ENCODE results near the gene EPN3.

Gene EPN3

DNA sequence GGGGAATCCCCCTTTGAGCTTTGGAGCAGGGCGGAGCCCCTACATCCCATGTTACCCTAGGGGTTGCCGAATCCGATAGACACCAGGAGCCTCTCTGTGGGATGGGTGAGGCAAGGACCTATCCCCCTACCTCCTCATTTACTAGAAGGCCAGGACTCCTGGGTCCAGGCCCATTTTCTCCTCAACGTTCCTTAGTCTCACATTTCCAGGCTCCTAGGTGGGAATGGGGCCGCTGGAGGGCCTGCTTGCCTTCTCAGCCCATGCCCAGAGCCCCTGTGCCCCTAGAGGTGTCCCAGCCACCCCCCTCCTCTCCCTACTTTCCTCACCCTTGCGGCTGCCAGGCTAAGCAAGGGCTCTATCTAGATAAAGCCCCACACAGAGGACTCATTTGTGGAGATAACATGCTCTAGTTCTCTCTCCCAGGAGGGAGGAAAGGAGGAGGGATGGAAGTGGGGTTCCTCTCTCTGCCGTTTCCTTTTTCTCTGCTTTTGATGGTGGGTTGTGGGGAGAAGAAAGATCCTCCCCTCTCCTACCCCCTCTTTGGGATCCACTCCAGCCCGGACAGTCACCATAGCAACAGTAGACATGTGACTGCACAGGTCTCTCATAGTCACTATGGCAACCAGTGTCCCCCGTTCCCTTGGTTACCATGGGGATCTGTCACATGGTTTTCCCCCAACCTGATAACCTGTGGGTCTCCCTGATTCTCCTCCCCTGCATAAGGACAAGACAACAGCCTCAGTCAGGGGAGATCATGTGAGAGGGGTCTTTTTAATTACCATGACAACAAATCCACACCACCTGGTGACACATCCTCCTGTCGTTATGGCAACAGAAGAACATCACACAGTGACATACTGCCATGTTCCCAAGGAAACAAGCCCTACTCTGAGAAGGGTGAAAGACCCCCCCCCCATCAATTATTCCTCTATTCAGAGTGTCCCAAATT lies 33.1 kb downstream of the EPN3 start:
- Mint-ChIP-seq H3K4me1 (peaks cover 9% of the 10 kb centered on the region), H3K9me3 (no peaks in the 10 kb centered on the region), H3K27ac (no peak overlapping the region), H3K4me3 (no peak overlapping the region), H3K36me3 (no peaks in the 10 kb centered on the region), H3K27me3 (peaks cover 99% of the 10 kb centered on the region)
- no peak for DNase-seq
- CTCF ChIA-PET, result interaction anchor here (1.1 kb wide), 1 partner anchor 10 kb away, joined by 4 read pairs; no protein-coding TSS in a partner anchor

DNA sequence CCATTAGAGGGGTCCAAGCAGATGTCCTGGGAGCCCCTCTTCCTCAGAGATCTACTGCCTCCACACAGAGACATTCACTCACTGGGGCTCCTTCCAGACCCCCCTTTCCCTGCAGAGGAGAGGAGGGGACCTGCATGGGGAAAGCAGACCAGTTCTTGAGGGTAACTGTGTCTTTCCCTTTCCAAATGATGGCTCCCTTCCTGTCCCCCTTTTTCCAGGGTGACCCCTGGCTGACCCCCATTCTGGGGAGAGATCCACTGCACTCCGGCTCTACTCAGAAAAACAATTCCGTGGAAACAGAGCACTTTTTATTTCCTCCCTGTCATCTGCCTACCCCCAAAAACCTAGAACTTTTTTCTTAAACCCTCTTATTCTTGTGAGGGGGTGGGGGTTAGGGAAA lies 34.4 kb downstream of the EPN3 start:
- H3K27me3 Mint-ChIP-seq, result peaks cover 97% of the 10 kb centered on the region
- no peak overlapping the region for H3K27ac Mint-ChIP-seq

DNA sequence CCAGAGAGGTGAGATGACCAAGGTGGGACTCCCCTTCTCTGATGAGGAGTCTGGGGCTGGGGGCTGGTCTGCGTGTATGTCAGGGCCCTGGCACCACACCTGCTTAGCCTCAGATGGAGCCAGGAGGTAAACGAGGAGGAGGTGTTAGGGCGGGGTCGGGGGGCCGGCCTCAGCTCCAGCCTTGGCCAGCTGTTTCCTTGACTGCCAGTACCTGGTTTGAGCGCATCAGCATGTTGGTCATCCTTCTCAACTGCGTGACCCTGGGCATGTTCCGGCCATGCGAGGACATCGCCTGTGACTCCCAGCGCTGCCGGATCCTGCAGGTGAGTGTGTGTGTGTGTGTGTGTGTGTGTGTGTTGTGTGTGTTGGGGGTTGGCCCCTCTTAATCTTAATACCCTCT lies 36.1 kb downstream of the EPN3 start:
- Mint-ChIP-seq H3K9me3 (no peaks in the 10 kb centered on the region), H3K27ac (no peak overlapping the region), H3K27me3 (peaks cover 89% of the 10 kb centered on the region), H3K36me3 (no peaks in the 10 kb centered on the region), H3K4me1 (peaks cover 4% of the 10 kb centered on the region), H3K4me3 (no peak overlapping the region)
- no peak for DNase-seq
- CTCF ChIA-PET, result no interaction called here

More for the DNA sequence above, 34.4 kb downstream of the EPN3 start:
- no peaks in the 10 kb centered on the region for H3K9me3 Mint-ChIP-seq
- H3K4me3 Mint-ChIP-seq, result no peak overlapping the region
- peaks cover 9% of the 10 kb centered on the region for H3K4me1 Mint-ChIP-seq
- CTCF ChIA-PET, result no interaction called here
- no peak for DNase-seq
- no peaks in the 10 kb centered on the region for H3K36me3 Mint-ChIP-seq

DNA sequence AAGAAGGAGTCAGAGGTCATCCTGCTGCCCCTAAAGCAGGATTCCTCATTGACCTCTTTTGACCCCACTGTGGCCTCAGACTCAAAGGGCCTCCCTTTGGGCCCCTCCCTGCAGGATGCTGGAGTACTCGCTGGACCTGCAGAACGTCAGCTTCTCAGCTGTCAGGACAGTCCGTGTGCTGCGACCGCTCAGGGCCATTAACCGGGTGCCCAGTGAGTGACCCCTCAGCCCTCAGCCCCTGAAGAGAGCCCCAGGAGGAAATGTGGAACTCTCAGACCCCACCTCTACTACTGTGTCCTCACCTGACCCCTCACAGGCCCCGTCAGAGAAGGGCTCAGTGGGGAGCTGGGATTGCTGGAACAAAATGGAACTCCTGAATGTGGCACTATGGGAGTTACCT lies 37.1 kb downstream of the EPN3 start:
- Mint-ChIP-seq H3K27me3 (peaks cover 80% of the 10 kb centered on the region), H3K27ac (no peak overlapping the region), H3K36me3 (no peaks in the 10 kb centered on the region), H3K4me3 (no peak overlapping the region), H3K4me1 (peaks cover 2% of the 10 kb centered on the region), H3K9me3 (no peaks in the 10 kb centered on the region)
- CTCF ChIA-PET, result no interaction called here
- DNase-seq, result no peak

DNA sequence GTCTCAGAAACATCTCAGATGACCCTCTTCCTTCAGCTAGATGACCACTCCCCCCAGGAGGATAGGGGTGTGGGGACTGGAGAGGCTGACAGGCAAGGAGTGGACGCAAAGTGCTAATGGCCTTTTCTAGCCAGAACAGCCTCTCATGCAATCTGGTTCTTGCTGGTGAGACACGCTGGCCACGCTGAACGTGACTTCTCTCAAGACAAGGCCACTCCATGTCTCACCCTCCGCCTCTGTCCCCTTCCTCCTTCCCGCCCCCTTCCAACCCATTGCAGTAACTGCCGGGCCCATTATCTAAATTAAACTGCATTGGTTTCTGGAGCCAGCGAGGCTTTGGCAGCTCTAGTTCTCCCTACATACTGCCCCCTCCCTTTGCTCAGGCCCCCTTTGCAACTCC lies 37.5 kb downstream of the EPN3 start:
- Mint-ChIP-seq H3K9me3 (no peaks in the 10 kb centered on the region), H3K4me3 (no peak overlapping the region), H3K4me1 (peaks cover under 1% of the 10 kb centered on the region), H3K27me3 (peaks cover 76% of the 10 kb centered on the region), H3K27ac (no peak overlapping the region), H3K36me3 (no peaks in the 10 kb centered on the region)
- CTCF ChIA-PET, result no interaction called here
- DNase-seq, result no peak

DNA sequence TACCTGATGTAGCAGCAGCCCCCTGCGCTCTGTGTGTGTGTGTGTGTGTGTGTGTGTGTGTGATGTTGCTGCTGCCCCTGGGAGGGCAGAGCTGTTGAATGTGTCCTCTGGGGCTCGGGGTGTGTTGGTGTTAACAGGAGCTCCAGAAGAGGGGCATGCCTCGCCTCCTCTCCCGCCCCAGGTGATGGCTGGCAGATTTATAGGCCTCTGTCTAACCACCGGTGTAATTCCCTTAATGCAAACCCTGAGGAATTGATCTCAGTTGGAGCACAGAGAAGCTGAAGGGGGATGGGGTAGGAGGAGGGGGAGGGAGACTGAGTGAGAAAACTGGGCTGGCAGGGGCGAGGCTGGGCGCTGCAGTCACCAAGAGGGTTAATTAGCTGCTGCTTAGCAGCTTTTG lies 38.0 kb downstream of the EPN3 start:
- H3K36me3 Mint-ChIP-seq, result no peaks in the 10 kb centered on the region
- H3K4me1 Mint-ChIP-seq, result no peaks in the 10 kb centered on the region
- H3K9me3 Mint-ChIP-seq, result no peaks in the 10 kb centered on the region
- CTCF ChIA-PET, result no interaction called here
- H3K4me3 Mint-ChIP-seq, result no peak overlapping the region
- no peak overlapping the region for H3K27ac Mint-ChIP-seq
- peaks cover 71% of the 10 kb centered on the region for H3K27me3 Mint-ChIP-seq
- DNase-seq, result no peak

DNA sequence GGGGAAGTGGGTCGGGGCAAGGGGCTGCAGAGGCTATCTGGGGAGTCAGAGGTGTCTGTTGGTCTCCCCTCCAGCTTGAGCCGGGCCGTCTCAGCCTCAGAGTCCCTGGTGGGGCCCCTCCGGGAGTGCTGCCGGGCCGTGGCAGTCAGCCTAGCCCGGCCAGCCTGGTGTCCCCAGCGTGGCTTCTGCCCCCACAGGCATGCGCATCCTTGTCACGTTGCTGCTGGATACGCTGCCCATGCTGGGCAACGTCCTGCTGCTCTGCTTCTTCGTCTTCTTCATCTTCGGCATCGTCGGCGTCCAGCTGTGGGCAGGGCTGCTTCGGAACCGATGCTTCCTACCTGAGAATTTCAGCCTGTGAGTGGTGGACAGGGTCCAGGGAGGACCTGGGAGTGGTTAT lies 39.1 kb downstream of the EPN3 start:
- DNase-seq, result no peak
- Mint-ChIP-seq H3K4me3 (no peak overlapping the region), H3K4me1 (no peaks in the 10 kb centered on the region), H3K27ac (no peak overlapping the region), H3K36me3 (no peaks in the 10 kb centered on the region), H3K27me3 (peaks cover 61% of the 10 kb centered on the region), H3K9me3 (no peaks in the 10 kb centered on the region)
- CTCF ChIA-PET, result interaction anchor here (0.8 kb wide), 1 partner anchor 48 kb away, joined by 3 read pairs; no protein-coding TSS in a partner anchor

DNA sequence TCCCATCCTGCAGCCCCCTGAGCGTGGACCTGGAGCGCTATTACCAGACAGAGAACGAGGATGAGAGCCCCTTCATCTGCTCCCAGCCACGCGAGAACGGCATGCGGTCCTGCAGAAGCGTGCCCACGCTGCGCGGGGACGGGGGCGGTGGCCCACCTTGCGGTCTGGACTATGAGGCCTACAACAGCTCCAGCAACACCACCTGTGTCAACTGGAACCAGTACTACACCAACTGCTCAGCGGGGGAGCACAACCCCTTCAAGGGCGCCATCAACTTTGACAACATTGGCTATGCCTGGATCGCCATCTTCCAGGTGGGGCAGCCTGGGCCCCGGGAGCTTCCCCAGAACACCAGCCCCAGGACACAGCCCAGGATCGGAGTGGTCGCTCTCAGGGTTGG lies 40.0 kb downstream of the EPN3 start:
- H3K4me3 Mint-ChIP-seq, result no peak overlapping the region
- no peaks in the 10 kb centered on the region for H3K9me3 Mint-ChIP-seq
- H3K36me3 Mint-ChIP-seq, result no peaks in the 10 kb centered on the region
- no peaks in the 10 kb centered on the region for H3K4me1 Mint-ChIP-seq
- no peak overlapping the region for H3K27ac Mint-ChIP-seq
- CTCF ChIA-PET, result no interaction called here
- DNase-seq, result no peak
- H3K27me3 Mint-ChIP-seq, result peaks cover 55% of the 10 kb centered on the region

DNA sequence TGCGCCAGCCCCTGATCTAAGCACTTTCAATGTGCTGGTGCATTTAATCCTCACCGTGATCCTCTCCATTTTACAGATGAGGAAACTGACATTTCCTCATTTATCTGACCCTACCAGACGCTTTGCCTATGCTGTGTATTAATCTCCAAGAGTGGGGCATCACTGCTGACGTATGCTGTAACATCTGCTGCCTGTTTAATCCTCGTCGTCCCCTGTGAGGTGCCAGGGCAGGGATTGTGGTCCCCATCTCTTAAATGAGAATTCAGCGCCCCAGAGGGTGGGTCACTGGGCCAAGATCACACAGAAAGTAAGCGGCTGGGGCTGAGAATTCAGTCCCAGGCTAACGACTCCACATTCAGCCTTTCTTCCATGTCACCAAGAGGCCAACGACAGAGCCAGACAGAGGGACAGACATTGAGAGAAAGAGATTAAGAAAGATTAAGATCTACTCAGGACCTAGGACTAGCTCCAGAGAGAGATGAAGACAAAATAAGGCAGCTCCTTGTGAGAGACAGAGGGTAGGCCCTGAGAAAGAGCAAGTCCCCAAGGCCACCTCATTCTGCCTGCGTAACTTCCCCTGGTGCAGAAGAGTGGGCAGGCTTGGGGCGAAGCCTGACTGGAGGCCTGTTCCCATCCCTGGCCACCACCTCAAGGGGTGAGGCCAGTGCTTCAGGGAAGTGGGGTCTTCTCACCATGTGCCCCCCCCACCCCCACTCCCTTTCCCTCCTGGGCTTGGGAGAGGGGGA lies 41.5 kb downstream of the EPN3 start:
- no peaks in the 10 kb centered on the region for H3K36me3 Mint-ChIP-seq
- no peaks in the 10 kb centered on the region for H3K9me3 Mint-ChIP-seq
- DNase-seq, result no peak
- H3K27ac Mint-ChIP-seq, result no peak overlapping the region
- H3K4me3 Mint-ChIP-seq, result no peak overlapping the region
- CTCF ChIA-PET, result interaction anchor here (0.6 to 2.3 kb wide), 3 partner anchors 8 to 31 kb away, joined by 3 to 4 read pairs (median 3); no protein-coding TSS in a partner anchor
- no peaks in the 10 kb centered on the region for H3K4me1 Mint-ChIP-seq
- H3K27me3 Mint-ChIP-seq, result peaks cover 49% of the 10 kb centered on the region

DNA sequence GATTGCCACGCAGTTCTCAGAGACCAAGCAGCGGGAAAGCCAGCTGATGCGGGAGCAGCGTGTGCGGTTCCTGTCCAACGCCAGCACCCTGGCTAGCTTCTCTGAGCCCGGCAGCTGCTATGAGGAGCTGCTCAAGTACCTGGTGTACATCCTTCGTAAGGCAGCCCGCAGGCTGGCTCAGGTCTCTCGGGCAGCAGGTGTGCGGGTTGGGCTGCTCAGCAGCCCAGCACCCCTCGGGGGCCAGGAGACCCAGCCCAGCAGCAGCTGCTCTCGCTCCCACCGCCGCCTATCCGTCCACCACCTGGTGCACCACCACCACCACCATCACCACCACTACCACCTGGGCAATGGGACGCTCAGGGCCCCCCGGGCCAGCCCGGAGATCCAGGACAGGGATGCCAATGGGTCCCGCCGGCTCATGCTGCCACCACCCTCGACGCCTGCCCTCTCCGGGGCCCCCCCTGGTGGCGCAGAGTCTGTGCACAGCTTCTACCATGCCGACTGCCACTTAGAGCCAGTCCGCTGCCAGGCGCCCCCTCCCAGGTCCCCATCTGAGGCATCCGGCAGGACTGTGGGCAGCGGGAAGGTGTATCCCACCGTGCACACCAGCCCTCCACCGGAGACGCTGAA lies 43.2 kb downstream of the EPN3 start:
- H3K27me3 Mint-ChIP-seq, result peaks cover 37% of the 10 kb centered on the region
- no peaks in the 10 kb centered on the region for H3K36me3 Mint-ChIP-seq
- no peaks in the 10 kb centered on the region for H3K4me1 Mint-ChIP-seq
- no peak overlapping the region for H3K27ac Mint-ChIP-seq
- no peaks in the 10 kb centered on the region for H3K9me3 Mint-ChIP-seq
- no peak for DNase-seq
- CTCF ChIA-PET, result interaction anchor here (0.6 to 2.3 kb wide), 4 partner anchors 11 to 100 kb away, joined by 3 to 4 read pairs (median 4); no protein-coding TSS in a partner anchor
- H3K4me3 Mint-ChIP-seq, result no peak overlapping the region

DNA sequence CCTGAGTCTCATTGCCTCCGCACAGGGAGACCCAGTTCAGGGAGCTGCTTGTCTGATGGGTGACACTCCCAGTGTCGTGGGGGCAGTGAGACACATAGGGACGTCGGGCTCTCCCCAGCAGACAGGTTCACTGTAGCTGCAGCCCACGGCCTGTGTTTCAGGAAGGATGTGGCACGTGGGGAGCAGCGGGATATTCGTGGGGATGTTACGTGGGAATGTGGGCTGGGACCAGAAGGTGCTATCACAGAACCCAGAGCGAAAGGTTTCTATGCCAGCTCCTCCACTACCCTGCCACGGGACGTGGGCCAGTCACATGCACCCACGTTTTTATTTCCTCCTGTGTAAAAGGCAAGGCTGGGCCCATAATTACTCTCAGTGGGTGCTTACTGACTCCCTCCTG lies 44.3 kb downstream of the EPN3 start:
- Mint-ChIP-seq H3K27ac (no peak overlapping the region), H3K9me3 (no peaks in the 10 kb centered on the region), H3K36me3 (no peaks in the 10 kb centered on the region), H3K4me1 (no peaks in the 10 kb centered on the region), H3K27me3 (peaks cover 37% of the 10 kb centered on the region), H3K4me3 (no peak overlapping the region)
- no peak for DNase-seq
- CTCF ChIA-PET, result interaction anchor here (1.3 kb wide), 1 partner anchor 20 kb away, joined by 4 read pairs; no protein-coding TSS in a partner anchor

DNA sequence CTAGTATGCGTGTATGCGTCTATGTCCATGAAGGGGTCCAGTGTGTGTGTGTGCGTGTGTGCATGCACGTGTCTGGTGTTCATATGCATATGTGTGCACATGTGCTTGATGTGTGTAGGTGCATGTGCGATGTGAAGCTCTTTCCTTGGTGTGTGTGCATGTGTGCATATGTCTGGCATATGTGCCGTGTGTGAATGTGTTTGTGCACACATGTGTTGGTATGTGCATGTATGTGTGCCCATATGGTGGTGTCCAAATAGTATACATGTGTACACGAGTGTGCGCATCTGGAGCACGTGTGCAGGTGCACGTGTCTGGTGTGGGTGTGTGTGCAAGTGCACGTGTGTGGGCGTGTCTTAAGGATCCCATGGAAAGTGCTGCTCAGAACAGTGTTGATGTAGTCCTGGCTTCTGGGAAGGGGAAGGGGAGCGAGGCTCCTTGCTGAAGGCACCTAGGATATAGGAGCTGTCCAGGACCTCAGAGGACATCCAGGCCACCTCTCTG lies 45.0 kb downstream of the EPN3 start:
- Mint-ChIP-seq H3K4me3 (no peak overlapping the region), H3K27me3 (peaks cover 39% of the 10 kb centered on the region), H3K27ac (no peak overlapping the region), H3K36me3 (no peaks in the 10 kb centered on the region), H3K4me1 (no peaks in the 10 kb centered on the region), H3K9me3 (no peaks in the 10 kb centered on the region)
- CTCF ChIA-PET, result interaction anchor here (1.3 kb wide), 1 partner anchor 20 kb away, joined by 4 read pairs; no protein-coding TSS in a partner anchor
- DNase-seq, result no peak

DNA sequence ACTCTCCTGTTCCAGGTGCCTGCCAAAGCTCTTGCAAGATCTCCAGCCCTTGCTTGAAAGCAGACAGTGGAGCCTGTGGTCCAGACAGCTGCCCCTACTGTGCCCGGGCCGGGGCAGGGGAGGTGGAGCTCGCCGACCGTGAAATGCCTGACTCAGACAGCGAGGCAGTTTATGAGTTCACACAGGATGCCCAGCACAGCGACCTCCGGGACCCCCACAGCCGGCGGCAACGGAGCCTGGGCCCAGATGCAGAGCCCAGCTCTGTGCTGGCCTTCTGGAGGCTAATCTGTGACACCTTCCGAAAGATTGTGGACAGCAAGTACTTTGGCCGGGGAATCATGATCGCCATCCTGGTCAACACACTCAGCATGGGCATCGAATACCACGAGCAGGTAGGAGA lies 45.6 kb downstream of the EPN3 start:
- H3K4me1 Mint-ChIP-seq, result no peaks in the 10 kb centered on the region
- H3K36me3 Mint-ChIP-seq, result no peaks in the 10 kb centered on the region
- H3K4me3 Mint-ChIP-seq, result no peak overlapping the region
- DNase-seq, result no peak
- H3K27me3 Mint-ChIP-seq, result peaks cover 39% of the 10 kb centered on the region
- no peaks in the 10 kb centered on the region for H3K9me3 Mint-ChIP-seq
- CTCF ChIA-PET, result no interaction called here
- H3K27ac Mint-ChIP-seq, result no peak overlapping the region

DNA sequence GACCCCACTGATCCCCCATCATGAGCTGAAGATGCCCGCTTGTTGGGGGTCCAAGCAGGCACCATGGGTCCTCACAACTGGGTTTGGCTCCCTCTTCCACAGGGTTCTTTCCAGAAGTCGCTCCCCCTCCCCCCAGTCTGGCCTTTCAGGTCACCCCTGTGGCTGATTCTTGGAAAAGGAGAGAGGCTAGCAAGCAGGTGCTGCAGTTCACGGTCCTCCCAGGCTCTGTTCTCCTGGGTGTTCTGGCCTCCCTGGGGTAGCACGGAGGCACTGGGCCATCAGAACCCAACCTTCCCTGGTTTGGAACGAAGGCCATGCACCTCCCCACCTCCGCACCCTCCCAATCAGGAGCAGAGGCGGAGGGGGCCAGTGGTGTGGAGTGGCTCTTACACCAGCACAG lies 46.9 kb downstream of the EPN3 start:
- Mint-ChIP-seq H3K27ac (no peak overlapping the region), H3K9me3 (no peaks in the 10 kb centered on the region), H3K36me3 (no peaks in the 10 kb centered on the region), H3K4me1 (no peaks in the 10 kb centered on the region), H3K4me3 (no peak overlapping the region), H3K27me3 (peaks cover 51% of the 10 kb centered on the region)
- CTCF ChIA-PET, result no interaction called here
- DNase-seq, result no peak

Measured in activated naive CD4-positive, alpha-beta T cell treated with anti-CD3 and anti-CD28 coated beads, Interleukin-2, amount 10 ng/mL, durations not matched to agents 7 days and 5 days (primary cell).